Endothelial cell (in vitro differentiated cells): ENCODE data around the gene ADPRS. TPM values are rescaled to one million over a fixed set of nuclear protein-coding genes. Genes with fewer than 3 reads are reported as not detected.

Experiments used
- DNase-seq: peaks from one replicate; pipeline ENCODE4 v3.0.0; 2021; ENCODE audit warnings: low spot score
- H3K27ac Mint-ChIP-seq: one replicate; pipeline ENCODE4 v1.8.0; 2021; ENCODE audit warnings: mixed read lengths, inconsistent platforms; ENCODE audit not compliant: unreplicated experiment
- H3K27me3 Mint-ChIP-seq: one replicate; pipeline ENCODE4 v1.8.0; 2021; ENCODE audit warnings: mild to moderate bottlenecking, moderate library complexity, mixed read lengths, inconsistent platforms; ENCODE audit not compliant: unreplicated experiment
- H3K36me3 Mint-ChIP-seq: one replicate; pipeline ENCODE4 v1.8.0; 2021; ENCODE audit warnings: mild to moderate bottlenecking, low read depth, mixed read lengths, inconsistent platforms; ENCODE audit not compliant: unreplicated experiment
- H3K4me1 Mint-ChIP-seq: one replicate; pipeline ENCODE4 v1.8.0; 2021; ENCODE audit warnings: mild to moderate bottlenecking, mixed read lengths, inconsistent platforms; ENCODE audit not compliant: unreplicated experiment
- H3K4me3 Mint-ChIP-seq: one replicate; pipeline ENCODE4 v1.8.0; 2021; ENCODE audit warnings: mild to moderate bottlenecking, mixed read lengths, inconsistent platforms; ENCODE audit not compliant: unreplicated experiment
- H3K9me3 Mint-ChIP-seq: one replicate; pipeline ENCODE4 v1.8.0; 2021; ENCODE audit warnings: mixed read lengths, inconsistent platforms; ENCODE audit not compliant: unreplicated experiment
- total RNA-seq: library from RNA; stranded (reverse); fragmentation: NEBNext Ultra II Directional; extraction: Animal tissue kit (Norgen Biotek cat#: 25700); gene quantifications from one replicate; pipeline ENCODE4 v1.2.1, GENCODE V29; 2021; ENCODE audit not compliant: unreplicated experiment
- TF ChIP-seq, protein P1 (sequence below): fragments of 200-600 bp; sonication (generic); IDR thresholded peaks from one replicate; pipeline ENCODE4 v1.5.0; 2021; ENCODE audit warnings: antibody characterized with exemption; ENCODE audit not compliant: unreplicated experiment

The ADPRS gene
- total RNA-seq, 1 donor from 2014 or later: 24.2 TPM

DNA sequence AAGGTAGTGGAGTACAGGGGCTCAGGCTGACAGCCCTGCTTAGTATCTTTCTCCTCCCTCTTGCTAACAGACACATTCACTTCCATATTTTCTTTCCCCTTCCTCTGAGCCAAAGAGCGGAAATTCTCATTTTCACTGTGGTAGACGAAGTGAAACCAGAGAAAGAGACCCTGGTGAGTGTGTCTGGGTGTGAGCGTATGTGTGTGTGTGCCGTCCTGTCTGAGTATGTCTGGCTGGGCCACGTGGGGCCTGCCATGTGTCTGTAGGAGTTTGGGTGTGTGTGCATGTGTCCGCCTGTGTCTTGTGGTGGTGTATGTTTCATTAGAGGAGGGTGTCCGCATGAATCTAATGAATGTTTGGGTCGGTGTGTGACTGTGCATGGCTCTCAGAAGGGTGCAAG is 34.7 kb downstream of the ADPRS start:
- Mint-ChIP-seq H3K36me3 (peaks cover 3% of the 10 kb centered on the region), H3K4me1 (peaks cover 9% of the 10 kb centered on the region), H3K27ac (peak overlapping the region; percentile 9), H3K27me3 (peaks cover 25% of the 10 kb centered on the region), H3K4me3 (peak overlapping the region; percentile 2), H3K9me3 (no peaks in the 10 kb centered on the region)
- DNase-seq: no peak
- TF ChIP-seq, protein P1, sequence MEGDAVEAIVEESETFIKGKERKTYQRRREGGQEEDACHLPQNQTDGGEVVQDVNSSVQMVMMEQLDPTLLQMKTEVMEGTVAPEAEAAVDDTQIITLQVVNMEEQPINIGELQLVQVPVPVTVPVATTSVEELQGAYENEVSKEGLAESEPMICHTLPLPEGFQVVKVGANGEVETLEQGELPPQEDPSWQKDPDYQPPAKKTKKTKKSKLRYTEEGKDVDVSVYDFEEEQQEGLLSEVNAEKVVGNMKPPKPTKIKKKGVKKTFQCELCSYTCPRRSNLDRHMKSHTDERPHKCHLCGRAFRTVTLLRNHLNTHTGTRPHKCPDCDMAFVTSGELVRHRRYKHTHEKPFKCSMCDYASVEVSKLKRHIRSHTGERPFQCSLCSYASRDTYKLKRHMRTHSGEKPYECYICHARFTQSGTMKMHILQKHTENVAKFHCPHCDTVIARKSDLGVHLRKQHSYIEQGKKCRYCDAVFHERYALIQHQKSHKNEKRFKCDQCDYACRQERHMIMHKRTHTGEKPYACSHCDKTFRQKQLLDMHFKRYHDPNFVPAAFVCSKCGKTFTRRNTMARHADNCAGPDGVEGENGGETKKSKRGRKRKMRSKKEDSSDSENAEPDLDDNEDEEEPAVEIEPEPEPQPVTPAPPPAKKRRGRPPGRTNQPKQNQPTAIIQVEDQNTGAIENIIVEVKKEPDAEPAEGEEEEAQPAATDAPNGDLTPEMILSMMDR: no peak

DNA sequence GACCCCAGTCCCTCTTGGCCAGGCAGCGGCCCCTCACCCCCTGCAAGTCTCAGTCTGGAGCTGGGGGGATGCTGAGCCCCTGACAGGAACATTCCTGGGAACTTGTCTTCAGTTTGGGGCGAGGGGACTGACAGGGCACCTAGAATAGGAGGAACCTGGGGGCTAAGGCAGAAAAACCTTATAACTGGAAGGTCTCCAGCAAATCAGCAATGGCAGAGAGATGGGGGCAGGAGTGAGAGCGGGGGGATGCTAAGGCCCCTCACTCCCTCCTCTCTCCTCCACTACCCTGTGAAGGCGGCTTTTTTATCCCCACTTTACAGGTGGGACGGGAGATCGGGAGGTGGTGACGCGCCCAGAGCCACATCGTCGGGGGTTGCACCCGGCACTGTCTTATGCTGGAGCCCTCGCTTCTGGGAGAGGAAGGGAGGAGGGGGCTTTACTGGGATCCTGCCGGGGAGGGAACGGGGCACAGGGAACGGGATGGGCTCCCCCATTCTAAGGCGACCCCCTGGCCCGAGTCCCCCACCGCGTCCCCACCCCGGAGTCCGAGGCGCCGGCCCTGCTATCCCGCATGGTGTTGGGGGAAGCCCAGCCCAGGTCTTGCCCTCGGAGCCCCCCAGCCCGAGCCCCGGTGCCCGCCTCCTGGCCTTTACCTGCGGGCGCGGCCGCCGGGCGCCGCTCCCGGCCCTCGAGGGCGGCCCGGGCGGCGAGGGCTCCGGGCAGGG is 35.9 kb downstream of the ADPRS start:
- Mint-ChIP-seq H3K27me3 (peaks cover 25% of the 10 kb centered on the region), H3K27ac (no peak overlapping the region), H3K4me3 (no peak overlapping the region), H3K36me3 (peaks cover 3% of the 10 kb centered on the region), H3K4me1 (peaks cover 9% of the 10 kb centered on the region), H3K9me3 (no peaks in the 10 kb centered on the region)
- no peak for DNase-seq
- TF ChIP-seq, protein P1: no peak

DNA sequence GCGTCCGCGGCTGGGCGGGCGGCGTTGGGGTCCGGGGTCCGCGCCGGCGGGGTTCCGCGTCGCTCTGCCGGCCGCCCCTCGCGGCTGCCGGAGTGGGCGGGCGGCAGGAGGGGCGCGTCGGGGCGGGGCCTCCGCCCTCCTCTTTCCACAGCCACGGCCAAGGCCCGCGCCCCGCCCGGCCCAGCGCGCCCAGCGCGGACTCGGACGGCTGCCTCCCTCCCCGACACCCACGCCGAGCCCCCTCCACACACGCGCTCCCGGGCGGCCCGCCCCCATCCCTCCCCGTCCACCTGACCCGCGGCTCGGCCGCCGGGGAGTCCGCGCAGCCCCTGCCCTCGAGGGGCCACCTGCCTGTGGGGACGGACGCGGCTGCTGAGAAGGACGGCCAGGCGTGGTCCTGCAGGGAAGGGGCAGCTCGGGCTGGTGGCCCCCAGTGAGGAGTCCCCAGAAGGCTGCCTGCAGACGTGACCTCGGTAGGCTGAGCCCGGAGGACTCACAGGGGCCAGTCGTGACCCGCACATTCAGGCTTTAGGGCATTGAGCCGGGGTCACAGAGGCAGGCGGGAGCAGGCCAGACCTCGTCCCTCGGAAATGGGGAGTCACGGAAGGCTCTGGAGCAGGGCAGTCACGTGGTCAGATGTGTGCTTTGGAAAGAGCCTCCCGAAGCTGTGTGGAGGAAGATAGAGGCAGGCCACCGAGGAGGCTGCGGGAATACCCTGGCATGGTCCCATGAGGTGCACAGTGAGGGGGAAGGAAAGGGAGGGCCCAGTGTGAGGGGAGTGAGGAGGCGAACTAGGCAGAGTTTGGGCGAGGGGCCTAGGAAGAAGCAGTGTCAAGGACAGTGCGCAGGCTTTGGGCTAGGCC is 36.7 kb downstream of the ADPRS start, which contains the start of gene COL8A2:
COL8A2 (minus strand) TSS at position 94 of the 863 bp plus-strand sequence. CDS start 24,980 bp downstream, outside the sequence.
- Mint-ChIP-seq H3K27me3 (peaks cover 25% of the 10 kb centered on the region), H3K27ac (no peak within 1 kb of the TSS), H3K4me3 (peak within 1 kb of the TSS; percentile 56), H3K36me3 (peaks cover 3% of the 10 kb centered on the region), H3K4me1 (peaks cover 9% of the 10 kb centered on the region), H3K9me3 (no peaks in the 10 kb centered on the region)
- DNase-seq: no peak
- TF ChIP-seq, protein P1: no peak

DNA sequence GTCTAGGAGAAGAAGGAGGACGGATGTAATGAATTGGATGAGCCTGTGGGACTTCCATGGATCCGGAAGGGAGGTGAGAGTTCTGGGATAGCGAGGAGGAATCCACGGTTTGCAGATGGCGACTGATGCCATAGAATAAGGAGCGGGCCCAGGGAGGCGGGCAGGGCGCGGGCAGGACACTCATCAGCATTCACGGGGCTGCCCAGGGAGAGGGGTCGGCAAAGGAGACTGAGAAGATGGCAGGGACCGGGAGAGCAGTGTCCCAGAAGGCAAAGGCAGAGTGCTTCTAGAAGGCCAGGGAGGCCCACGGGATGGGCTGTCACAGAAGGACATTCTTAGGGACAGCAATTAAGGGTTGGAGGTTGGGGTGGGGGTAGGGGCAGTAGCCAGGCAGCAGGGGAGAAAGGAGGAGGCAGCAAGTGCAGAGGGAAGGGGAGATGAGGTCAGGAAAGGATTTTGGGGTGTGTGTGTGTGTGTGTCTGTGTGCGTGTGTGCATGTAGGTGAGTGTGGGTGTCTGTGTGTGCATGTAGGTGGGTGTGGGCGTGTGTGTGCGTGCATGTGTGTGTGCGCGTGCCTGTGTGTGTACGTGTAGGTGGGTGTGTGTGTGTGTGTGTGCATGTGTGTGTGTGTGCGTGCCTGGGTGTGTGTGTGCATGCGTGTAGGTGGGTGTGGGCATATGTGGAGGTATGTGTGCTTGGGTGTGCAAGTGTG is 37.5 kb downstream of the ADPRS start:
- Mint-ChIP-seq H3K9me3 (no peaks in the 10 kb centered on the region), H3K36me3 (peaks cover 3% of the 10 kb centered on the region), H3K27me3 (peaks cover 25% of the 10 kb centered on the region), H3K27ac (no peak overlapping the region), H3K4me1 (peaks cover 9% of the 10 kb centered on the region), H3K4me3 (peak overlapping the region; percentile 56)
- TF ChIP-seq, protein P1: no peak
- DNase-seq: no peak
